Left ventricle myocardium inferior (tissue), 1 donor: ENCODE data around the gene ZBTB8A. TPM values are rescaled to one million over a fixed set of nuclear protein-coding genes. Genes with fewer than 3 reads are reported as not detected.
A peak's percentile ranks its signal among the peaks of the same experiment; 100 is the strongest.

Experiments
- DNase-seq: peaks from one replicate; pipeline ENCODE4 v3.0.0-alpha.2; 2020
- H3K27ac ChIP-seq: fragments of 200-600 bp; replicated peaks from 2 replicates; pipeline ENCODE4 v1.8.0; 2021
- H3K27me3 ChIP-seq: fragments of 200-600 bp; 2 replicates; pipeline ENCODE4 v1.8.0; 2021; ENCODE audit warnings: low read depth
- H3K36me3 ChIP-seq: fragments of 200-600 bp; 2 replicates; pipeline ENCODE4 v1.8.0; 2021
- H3K4me1 ChIP-seq: fragments of 200-600 bp; 2 replicates; pipeline ENCODE4 v1.8.0; 2021
- H3K4me3 ChIP-seq: fragments of 200-600 bp; 2 replicates; pipeline ENCODE4 v1.8.0; 2021; ENCODE audit warnings: mild to moderate bottlenecking, moderate library complexity
- H3K9me3 ChIP-seq: fragments of 200-600 bp; replicated peaks from 2 replicates; pipeline ENCODE4 v1.8.0; 2021
- CTCF ChIP-seq: fragments of 200-600 bp; IDR thresholded peaks from 2 replicates; pipeline ENCODE4 v1.8.0; 2021; ENCODE audit warnings: antibody characterized with exemption, mild to moderate bottlenecking, borderline replicate concordance
- intact Hi-C: fragments of 100-400 bp; cut with micrococcal nuclease; formaldehyde crosslinking; loops from one replicate; pipeline ENCODE4 v1.11.0; 2022
- total RNA-seq: library from RNA; stranded (reverse); fragmentation: NEBNext Ultra II Directional; extraction: Animal tissue kit (Norgen Biotek cat#: 25700); gene quantifications from one replicate; pipeline ENCODE4 v1.2.1, GENCODE V29; 2021
- donor health status: DM: no; HTN: yes; CAD: no; lungs with severe emphysema.

Gene ZBTB8A
- total RNA-seq, 1 donor from 2014 or later = 3.4 TPM

- no peak for DNase-seq
- no peaks in the 10 kb centered on the region for H3K9me3 ChIP-seq
- intact Hi-C loops = no loop called here
- H3K27ac ChIP-seq = no peak overlapping the region
- peaks cover 6% of the 10 kb centered on the region for H3K36me3 ChIP-seq
- no peaks in the 10 kb centered on the region for H3K27me3 ChIP-seq
- H3K4me1 ChIP-seq = peaks cover 54% of the 10 kb centered on the region
- no peak for TF ChIP-seq CTCF
- H3K4me3 ChIP-seq = no peak overlapping the region
These were observed 108.3 kb downstream of the ZBTB8A start for GRCh38 chr1:32647308-32648134.

- peaks cover 33% of the 10 kb centered on the region for H3K36me3 ChIP-seq
- peaks cover 80% of the 10 kb centered on the region for H3K4me1 ChIP-seq
- no peaks in the 10 kb centered on the region for H3K9me3 ChIP-seq
- intact Hi-C loops = no loop called here
- no peaks in the 10 kb centered on the region for H3K27me3 ChIP-seq
- no peak for TF ChIP-seq CTCF
- H3K4me3 ChIP-seq = peak within 1 kb of the TSS; percentile 80
- H3K27ac ChIP-seq = peak within 1 kb of the TSS; percentile 100
- DNase-seq = peak; percentile 90
These were observed 111.1 kb downstream of the ZBTB8A start, which contains the start of gene ZBTB8OS for GRCh38 chr1:32650248-32650751. Gene ZBTB8OS, minus strand, starts transcription at chr1:32650550. Its CDS starts 21 bp downstream, at chr1:32650529.

GRCh38 chr1:32650752-32651460, 111.7 kb downstream of the ZBTB8A start, which contains the start of gene RBBP4:
Gene RBBP4, plus strand, starts transcription at chr1:32651208. Its CDS starts 99 bp downstream, at chr1:32651307.
- TF ChIP-seq CTCF = peak; percentile 20
- Histone ChIP-seq H3K4me1 (peaks cover 80% of the 10 kb centered on the region), H3K27ac (peak within 1 kb of the TSS; percentile 100), H3K9me3 (no peaks in the 10 kb centered on the region), H3K4me3 (peak within 1 kb of the TSS; percentile 80), H3K27me3 (no peaks in the 10 kb centered on the region), H3K36me3 (peaks cover 39% of the 10 kb centered on the region)
- intact Hi-C loops = no loop called here
- peak; percentile 99 for DNase-seq

- no peak for DNase-seq
- Histone ChIP-seq H3K27me3 (no peaks in the 10 kb centered on the region), H3K4me3 (peak overlapping the region; percentile 80), H3K27ac (peak overlapping the region; percentile 100), H3K4me1 (peaks cover 80% of the 10 kb centered on the region), H3K9me3 (no peaks in the 10 kb centered on the region), H3K36me3 (peaks cover 45% of the 10 kb centered on the region)
- no peak for TF ChIP-seq CTCF
- intact Hi-C loops = no loop called here
These were observed 112.3 kb downstream of the ZBTB8A start for GRCh38 chr1:32651461-32652073.
